OCI-LY1 (cell line): Measurements from ENCODE around the gene CRB3.
"Not testable (repeated sequence)": the region's sequence is repeated elsewhere in the genome, so short reads cannot be mapped to it uniquely, and the experiment has no call there.

Source experiments
- H2AFZ ChIP-seq: fragments of 200-600 bp; sonication (generic), shearing (Covaris generic); 2 replicates; pipeline ENCODE4 v1.6.0; 2014; ENCODE audit warnings: antibody characterized with exemption, mild to moderate bottlenecking, low read length
- H3F3A ChIP-seq: fragments of 200-600 bp; sonication (generic), shearing (Covaris generic); 2 replicates; pipeline ENCODE4 v1.6.0; 2014; ENCODE audit warnings: mild to moderate bottlenecking, antibody characterized with exemption, low read length, moderate library complexity; ENCODE audit not compliant: insufficient read depth
- H3K27ac ChIP-seq: fragments of 200-600 bp; sonication (generic); 2 replicates; pipeline ENCODE4 v1.5.1; 2014; ENCODE audit warnings: low read length, mixed run types, mild to moderate bottlenecking, low read depth; ENCODE audit not compliant: poor library complexity, severe bottlenecking
- H3K27me3 ChIP-seq: fragments of 200-600 bp; sonication (generic); 2 replicates; pipeline ENCODE4 v1.6.0; 2014; ENCODE audit warnings: antibody characterized with exemption, mild to moderate bottlenecking, low read length, moderate library complexity; ENCODE audit not compliant: insufficient read depth
- H3K36me3 ChIP-seq: fragments of 200-600 bp; sonication (generic); 2 replicates; pipeline ENCODE4 v1.6.1; 2014; ENCODE audit warnings: mild to moderate bottlenecking, antibody characterized with exemption, low read length, moderate library complexity, mixed read lengths; ENCODE audit not compliant: insufficient read depth
- H3K4me1 ChIP-seq: fragments of 200-600 bp; sonication (generic); 2 replicates; pipeline ENCODE4 v1.5.1; 2014; ENCODE audit warnings: mild to moderate bottlenecking, low read length, moderate library complexity; ENCODE audit not compliant: insufficient read depth, severe bottlenecking
- H3K4me2 ChIP-seq: fragments of 200-600 bp; sonication (generic), shearing (Covaris generic); 2 replicates; pipeline ENCODE4 v1.6.1; 2014; ENCODE audit warnings: low read length
- H3K4me3 ChIP-seq: fragments of 200-600 bp; sonication (generic); 2 replicates; pipeline ENCODE4 v1.5.1; 2014; ENCODE audit warnings: low read length, low read depth, mild to moderate bottlenecking, mixed read lengths; ENCODE audit not compliant: poor library complexity, severe bottlenecking
- H3K79me2 ChIP-seq: fragments of 200-600 bp; shearing (Covaris generic); 2 replicates; pipeline ENCODE4 v1.6.1; 2016; ENCODE audit warnings: mixed run types, low read length, mixed read lengths; ENCODE audit not compliant: insufficient read depth
- H3K9ac ChIP-seq: fragments of 200-600 bp; sonication (generic), shearing (Covaris generic); 2 replicates; pipeline ENCODE4 v1.6.1; 2014; ENCODE audit warnings: mild to moderate bottlenecking, low read length, mixed read lengths
- H3K9me2 ChIP-seq: fragments of 200-600 bp; sonication (generic), shearing (Covaris generic); 2 replicates; pipeline ENCODE4 v1.6.1; 2014; ENCODE audit warnings: low read depth, mild to moderate bottlenecking, low read length, mixed read lengths
- H3K9me3 ChIP-seq: fragments of 200-600 bp; shearing (Covaris generic); 2 replicates; pipeline ENCODE4 v1.6.1; 2014; ENCODE audit warnings: low read length, mixed read lengths
- H4K20me1 ChIP-seq: fragments of 200-600 bp; sonication (generic), shearing (Covaris generic); 2 replicates; pipeline ENCODE4 v1.6.0; 2016; ENCODE audit warnings: mild to moderate bottlenecking, low read length; ENCODE audit not compliant: insufficient read depth
- EZH2 ChIP-seq: fragments of 200-600 bp; sonication (generic), shearing (Covaris generic); IDR thresholded peaks from 2 replicates; pipeline ENCODE4 v1.8.0; 2017; ENCODE audit warnings: borderline replicate concordance, mixed run types, mild to moderate bottlenecking, antibody characterized with exemption, low read length, moderate library complexity, mixed read lengths
- TF ChIP-seq, protein P1 (sequence below): fragments of 200-600 bp; sonication (generic), shearing (Covaris generic); IDR thresholded peaks from 2 replicates; pipeline ENCODE4 v1.5.1; 2017; ENCODE audit warnings: mild to moderate bottlenecking, antibody characterized with exemption, low read length, moderate library complexity, mixed read lengths

Gene CRB3

DNA sequence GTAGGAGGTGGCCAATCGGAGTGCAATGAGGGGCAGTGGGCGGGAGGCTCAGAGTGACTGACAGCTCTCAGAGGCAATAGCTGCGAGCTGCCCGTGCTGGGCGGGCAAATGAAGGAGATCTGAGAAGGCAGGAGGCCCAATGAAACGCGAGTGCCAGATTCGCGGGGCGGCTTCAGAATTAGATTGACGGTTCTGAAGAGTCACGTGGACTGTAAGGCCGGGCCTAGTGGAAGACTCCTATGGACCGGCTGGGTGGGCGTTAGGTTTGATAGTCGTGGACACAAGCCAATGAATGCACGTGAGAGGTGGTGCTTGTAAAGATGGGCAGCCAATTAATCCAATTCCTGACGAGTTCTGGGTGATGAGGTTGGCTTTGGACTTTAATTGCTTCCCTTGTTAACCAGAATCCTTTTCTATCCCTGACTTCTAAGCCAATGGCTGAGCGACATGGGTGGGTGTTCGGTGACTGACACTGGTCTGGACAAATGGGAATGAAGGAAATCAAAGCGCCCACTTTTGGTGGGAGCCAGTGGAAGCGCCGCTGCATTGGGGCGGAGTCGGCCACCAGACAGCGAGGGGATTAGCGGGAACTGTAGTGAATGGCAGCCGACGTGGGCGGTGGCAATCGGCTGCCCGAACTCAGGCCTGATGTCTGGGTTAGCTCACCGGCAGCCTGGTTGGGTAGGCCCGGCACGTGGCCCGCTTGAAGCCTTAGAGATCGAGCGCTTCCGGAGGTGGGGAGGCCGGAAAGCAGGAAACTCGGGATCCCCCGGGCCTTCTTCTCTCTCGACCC, 38.9 kb upstream of the CRB3 start:
- Histone ChIP-seq H3K4me1 (peaks cover 23% of the 10 kb centered on the region), H3K36me3 (peaks cover 36% of the 10 kb centered on the region), H3K9ac (no peak overlapping the region), H3F3A (no peaks in the 10 kb centered on the region), H3K79me2 (peaks cover 38% of the 10 kb centered on the region), H3K4me2 (peak overlapping the region; percentile 25; the same call in 1 of the 2 replicates), H3K27ac (peak overlapping the region; percentile 71), H3K9me2 (no peaks in the 10 kb centered on the region), H2AFZ (no peak overlapping the region), H3K4me3 (peak overlapping the region; percentile 23), H3K9me3 (no peaks in the 10 kb centered on the region), H3K27me3 (no peaks in the 10 kb centered on the region), H4K20me1 (no peaks in the 10 kb centered on the region)
- TF ChIP-seq, protein P1, sequence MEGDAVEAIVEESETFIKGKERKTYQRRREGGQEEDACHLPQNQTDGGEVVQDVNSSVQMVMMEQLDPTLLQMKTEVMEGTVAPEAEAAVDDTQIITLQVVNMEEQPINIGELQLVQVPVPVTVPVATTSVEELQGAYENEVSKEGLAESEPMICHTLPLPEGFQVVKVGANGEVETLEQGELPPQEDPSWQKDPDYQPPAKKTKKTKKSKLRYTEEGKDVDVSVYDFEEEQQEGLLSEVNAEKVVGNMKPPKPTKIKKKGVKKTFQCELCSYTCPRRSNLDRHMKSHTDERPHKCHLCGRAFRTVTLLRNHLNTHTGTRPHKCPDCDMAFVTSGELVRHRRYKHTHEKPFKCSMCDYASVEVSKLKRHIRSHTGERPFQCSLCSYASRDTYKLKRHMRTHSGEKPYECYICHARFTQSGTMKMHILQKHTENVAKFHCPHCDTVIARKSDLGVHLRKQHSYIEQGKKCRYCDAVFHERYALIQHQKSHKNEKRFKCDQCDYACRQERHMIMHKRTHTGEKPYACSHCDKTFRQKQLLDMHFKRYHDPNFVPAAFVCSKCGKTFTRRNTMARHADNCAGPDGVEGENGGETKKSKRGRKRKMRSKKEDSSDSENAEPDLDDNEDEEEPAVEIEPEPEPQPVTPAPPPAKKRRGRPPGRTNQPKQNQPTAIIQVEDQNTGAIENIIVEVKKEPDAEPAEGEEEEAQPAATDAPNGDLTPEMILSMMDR, result no peak
- no peak for TF ChIP-seq EZH2

DNA sequence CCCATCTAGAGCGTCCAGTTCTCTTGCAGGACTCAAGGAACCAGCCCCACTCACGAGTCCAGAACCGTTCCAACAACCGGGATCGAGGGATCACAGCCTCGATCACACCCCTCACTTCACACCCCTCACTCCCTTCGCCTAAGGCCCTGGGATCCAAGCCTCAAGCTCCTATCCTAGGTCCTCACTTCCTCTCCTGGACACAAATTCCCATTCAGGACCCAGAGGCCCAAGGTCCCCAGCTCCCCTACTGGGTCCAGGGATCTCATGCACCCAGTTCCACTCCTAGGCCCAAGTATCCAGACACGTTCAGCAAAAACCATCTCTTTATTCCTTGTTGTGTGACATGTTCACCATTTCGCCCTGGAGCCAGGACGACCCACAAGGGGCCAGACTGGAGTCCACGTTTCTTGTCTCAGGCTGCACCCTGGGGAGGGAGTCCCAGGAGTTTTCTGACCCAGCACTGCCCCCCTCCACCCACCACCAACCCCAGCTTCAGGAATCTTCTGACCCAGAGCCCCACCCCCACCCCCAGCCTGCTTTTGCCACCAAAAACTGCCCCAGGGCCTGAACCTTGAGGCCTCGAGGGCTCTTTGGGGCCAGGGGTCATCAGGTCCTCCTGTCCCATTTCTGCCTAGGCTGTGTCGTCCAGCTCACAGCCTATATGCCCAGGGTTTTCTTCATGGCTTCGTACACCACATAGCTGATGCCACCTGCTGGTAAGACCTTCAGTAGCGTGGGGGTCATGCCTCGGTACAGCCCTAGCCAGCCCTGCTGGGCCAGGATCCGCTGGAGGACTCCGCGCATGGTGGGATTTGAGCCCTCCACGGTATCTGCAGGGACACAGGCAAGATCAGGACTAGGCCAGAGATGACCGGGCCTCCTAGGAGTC, 38.1 kb upstream of the CRB3 start:
- H3K4me2 ChIP-seq, result peak overlapping the region; percentile 25; the same call in 1 of the 2 replicates
- peaks cover 32% of the 10 kb centered on the region for H3K79me2 ChIP-seq

GRCh38 chr19:6427131-6427530, 36.9 kb upstream of the CRB3 start:
- Histone ChIP-seq H3K27me3 (no peaks in the 10 kb centered on the region), H3K36me3 (peaks cover 16% of the 10 kb centered on the region; the same call in 1 of the 2 replicates), H3K9me3 (no peaks in the 10 kb centered on the region), H3K79me2 (peaks cover 20% of the 10 kb centered on the region), H3K9ac (no peak overlapping the region), H3F3A (no peaks in the 10 kb centered on the region), H2AFZ (no peak overlapping the region), H3K4me2 (no peak overlapping the region), H3K27ac (no peak overlapping the region), H4K20me1 (no peaks in the 10 kb centered on the region), H3K4me1 (peaks cover 21% of the 10 kb centered on the region), H3K4me3 (no peak overlapping the region), H3K9me2 (no peaks in the 10 kb centered on the region)
- TF ChIP-seq, protein P1, result no peak
- no peak for TF ChIP-seq EZH2

More for the DNA sequence above, 38.1 kb upstream of the CRB3 start:
- Histone ChIP-seq H3K27ac (peak overlapping the region; percentile 71), H3K9me3 (no peaks in the 10 kb centered on the region), H3K9me2 (no peaks in the 10 kb centered on the region), H4K20me1 (no peaks in the 10 kb centered on the region), H3K4me3 (peak overlapping the region; percentile 23), H2AFZ (no peak overlapping the region), H3F3A (no peaks in the 10 kb centered on the region), H3K27me3 (no peaks in the 10 kb centered on the region), H3K4me1 (peaks cover 23% of the 10 kb centered on the region), H3K9ac (no peak overlapping the region), H3K36me3 (peaks cover 27% of the 10 kb centered on the region)
- no peak for TF ChIP-seq EZH2
- TF ChIP-seq, protein P1, result peak; percentile 51

DNA sequence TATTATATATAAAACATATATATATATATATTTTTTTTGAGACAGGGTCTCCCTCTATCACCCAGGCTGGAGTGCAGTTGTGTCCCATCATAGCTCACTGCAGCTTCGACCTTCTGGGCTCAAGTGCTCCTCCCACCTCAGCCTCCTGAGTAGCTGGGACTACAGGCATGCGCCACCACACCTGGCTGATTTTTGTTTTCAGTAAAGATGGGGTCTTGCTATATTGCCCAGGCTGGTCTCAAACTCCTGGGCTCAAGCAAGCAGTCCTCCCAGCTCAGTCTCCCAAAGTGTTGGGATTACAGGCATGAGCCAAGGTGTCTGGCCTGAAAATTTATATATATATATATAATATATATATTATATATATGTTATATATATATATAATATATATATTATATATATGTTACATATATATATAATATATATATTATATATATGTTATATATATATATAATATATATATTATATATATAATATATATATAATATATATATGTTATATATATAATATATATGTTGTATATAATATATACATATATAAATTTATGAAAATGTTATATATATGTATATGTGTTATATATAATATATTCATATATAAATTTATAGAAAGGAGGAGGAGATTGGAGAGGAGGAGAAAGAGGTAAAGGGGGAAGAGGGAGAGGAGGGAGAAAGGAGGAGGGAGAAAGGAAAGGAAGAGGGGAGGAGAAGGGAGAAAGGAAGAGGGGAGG, 35.2 kb upstream of the CRB3 start:
- not testable (repeated sequence) for H3K4me1 ChIP-seq, H3F3A ChIP-seq, H3K9me3 ChIP-seq, H3K4me3 ChIP-seq, H3K4me2 ChIP-seq, H3K9me2 ChIP-seq, H3K27me3 ChIP-seq, H3K9ac ChIP-seq, H3K36me3 ChIP-seq, H3K27ac ChIP-seq, H2AFZ ChIP-seq, H3K79me2 ChIP-seq, H4K20me1 ChIP-seq
